ENCODE results near the gene C12orf75.
"Not testable (repeated sequence)": the region's sequence is repeated elsewhere in the genome, so short reads cannot be mapped to it uniquely, and the experiment has no call there.

The C12orf75 gene

DNA sequence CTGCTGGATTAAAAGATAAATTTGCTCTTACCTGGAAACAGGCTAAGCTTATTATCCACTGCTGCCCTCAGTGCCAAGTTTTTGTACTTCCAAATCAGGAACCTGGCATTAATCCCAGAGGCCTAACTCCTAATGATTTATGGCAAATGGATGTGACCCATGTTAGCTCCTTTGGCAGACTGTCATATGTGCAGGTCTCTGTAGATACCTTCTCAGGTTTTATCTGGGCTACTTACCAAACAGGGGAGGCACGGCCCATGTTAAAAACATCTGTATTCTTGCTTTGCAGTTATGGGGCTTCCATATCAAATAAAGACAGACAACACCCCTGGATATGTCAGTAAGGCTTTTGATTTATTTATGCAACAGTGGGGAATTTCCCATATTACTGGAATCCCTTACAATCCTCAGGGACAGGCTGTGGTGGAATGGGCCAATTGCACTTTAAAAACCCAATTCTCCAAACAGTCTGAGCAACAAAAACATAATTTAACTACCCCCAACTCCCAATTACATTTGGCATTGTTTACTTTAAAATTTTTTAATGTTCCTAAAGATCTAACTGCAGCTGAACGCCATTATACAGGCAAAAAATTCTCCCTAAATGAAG lies 19.9 kb upstream of the C12orf75 start:
- not testable (repeated sequence) for DNase-seq (ENCODE audit: low read depth in 2 of 2)

DNA sequence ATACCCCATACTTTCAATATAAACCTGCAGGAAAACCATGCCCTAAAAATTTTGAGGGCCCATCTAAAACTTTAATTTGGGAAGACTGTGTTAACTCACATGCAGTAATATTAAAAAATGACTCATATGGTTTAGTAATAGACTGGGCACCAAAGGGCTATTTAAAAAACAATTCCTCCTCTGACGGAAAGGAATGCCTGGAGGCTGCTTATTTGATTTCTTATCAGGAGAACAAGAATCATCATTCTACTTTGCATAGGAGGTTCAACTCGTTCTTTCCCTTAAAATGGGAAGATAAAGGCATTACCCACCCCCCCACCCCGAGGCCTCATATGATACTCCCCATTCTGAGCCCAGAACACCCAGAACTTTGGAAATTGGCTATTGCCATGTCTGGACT lies 18.6 kb upstream of the C12orf75 start:
- not testable (repeated sequence) for DNase-seq (ENCODE audit: low read depth in 2 of 2)

DNA sequence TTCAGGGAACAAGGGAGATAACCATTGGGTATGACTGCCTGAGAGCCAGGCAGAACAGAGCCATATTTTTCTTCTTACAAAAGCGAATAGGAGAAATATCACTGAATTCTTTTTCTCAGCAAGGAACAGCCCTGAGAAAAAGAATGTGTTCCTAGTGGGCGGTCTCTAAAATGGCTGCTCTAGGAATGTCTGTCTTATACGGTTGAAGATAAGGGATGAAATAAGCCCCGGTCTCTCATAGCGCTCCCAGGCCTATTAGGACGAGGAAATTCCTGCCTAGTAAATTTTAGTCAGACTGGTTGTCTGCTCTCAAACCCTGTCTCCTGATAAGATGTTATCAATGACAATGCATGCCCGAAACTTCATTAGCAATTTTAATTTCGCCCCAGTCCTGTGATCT lies 16.7 kb upstream of the C12orf75 start:
- DNase-seq (ENCODE audit: low read depth in 2 of 2) = not testable (repeated sequence)

DNA sequence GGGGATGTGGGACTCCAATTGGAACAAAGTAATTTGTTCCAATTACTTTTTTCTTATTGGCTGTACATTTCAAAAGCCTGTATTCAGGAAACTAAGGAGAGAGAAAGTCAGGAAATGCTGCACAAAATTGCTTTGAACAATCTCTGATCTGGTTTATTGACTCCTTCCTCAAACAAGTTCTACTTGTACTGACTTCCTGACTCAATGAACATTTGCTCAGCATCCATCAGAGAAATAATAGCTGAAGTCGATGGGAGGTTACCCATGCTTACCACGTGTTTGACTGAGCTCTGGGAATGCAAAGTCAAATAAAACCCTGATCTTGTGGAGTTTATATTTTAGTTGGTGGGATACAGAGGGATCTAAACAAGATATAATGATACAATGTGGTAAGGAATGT lies 15.4 kb upstream of the C12orf75 start:
- no peak for DNase-seq (ENCODE audit: low read depth in 2 of 2)

DNA sequence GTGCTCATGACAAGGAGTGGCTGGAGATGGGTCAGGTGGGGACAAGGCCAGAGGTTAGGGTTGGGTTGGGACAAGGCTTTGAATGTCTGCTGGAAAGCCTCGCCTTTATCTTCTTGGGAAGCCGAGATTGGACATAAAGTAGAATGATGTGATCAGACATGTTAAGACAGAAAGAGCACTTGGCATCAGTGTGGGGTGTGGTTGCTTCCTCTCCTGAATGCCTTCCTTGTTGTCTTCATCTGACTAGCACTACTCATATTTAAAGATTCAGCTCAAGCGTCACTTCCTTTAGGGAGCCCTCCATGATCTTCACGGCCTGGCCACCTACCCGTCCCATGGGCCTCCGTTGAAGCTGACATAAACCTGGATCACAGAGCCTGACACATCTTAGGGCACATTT lies 14.8 kb upstream of the C12orf75 start:
- no peak for DNase-seq (ENCODE audit: low read depth in 2 of 2)

DNA sequence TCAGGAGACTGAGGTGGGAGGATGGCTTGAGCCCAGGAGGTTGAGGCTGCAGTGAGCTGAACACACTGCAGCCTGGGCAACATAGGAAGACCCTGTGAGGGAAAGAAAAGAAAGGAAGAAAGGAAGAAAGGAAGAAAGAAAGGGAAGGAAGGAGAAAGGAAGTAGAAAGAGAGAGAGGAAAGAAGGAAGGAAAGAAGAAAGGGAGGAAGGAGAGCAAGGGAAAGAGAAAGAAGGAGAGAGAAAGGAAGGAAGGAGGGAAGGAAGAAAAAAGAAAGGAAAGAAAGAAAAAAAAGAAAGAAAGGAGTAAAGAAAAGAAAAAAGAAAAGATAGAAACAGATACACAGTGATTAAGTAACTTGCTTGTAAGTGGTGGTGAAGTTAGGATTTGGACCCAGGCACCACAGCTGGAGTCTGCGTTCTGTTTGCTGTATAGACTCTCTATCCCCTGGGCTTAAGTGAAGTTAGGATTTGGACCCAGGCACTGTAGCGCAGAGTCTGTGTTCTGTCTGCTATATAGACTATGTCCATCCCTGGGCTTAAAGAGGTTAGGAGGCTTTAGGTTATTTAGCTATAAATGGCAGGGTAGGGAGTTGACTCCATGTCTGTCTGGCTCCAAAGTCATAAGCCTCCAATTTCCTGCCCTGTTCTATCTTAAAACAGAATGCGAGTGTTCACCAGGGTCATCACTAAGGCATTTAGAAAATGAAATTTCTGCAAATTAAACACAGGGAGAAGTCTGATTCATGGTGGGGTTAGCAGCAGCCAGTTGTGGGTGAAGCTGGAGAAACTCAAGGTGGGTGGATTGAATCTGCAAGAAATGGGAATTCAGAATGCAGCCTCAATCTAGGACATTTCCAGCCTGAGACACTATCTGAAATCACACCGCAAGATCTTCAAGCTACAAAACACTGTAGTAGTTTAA lies 13.3 kb upstream of the C12orf75 start:
- DNase-seq (ENCODE audit: low read depth in 2 of 2) = no peak

DNA sequence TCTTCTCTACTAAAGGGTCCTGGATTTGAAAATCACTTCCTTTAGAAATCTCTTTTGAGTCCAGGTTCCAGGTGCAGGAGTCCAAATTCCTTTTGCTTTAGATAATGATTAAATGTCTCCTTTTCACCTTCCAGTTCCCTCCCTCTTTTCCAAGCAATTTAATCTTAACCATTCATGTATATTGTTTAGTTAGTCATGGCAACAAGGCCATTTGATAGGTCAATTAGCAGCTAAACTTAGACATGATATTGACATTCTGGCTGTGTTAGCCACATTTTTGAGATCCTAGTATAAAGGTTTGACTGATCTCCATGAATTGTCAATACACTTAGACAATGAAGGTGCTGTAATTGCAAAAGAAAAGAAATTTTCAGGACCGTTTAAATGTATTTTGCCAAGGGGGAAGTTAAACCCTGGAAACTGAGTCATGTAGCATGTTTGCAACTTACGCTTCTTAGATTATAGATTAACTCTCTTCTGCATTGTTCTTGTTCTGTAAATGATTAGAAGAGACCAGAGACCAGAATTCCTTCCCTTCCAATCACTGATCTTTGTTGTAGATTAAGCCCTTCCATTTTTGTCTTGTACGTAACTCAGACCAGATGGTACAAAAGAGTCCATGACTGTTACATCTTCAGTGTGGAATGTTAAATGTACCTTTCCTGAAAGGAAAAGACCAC lies 12.4 kb upstream of the C12orf75 start:
- no peak for DNase-seq (ENCODE audit: low read depth in 2 of 2)

DNA sequence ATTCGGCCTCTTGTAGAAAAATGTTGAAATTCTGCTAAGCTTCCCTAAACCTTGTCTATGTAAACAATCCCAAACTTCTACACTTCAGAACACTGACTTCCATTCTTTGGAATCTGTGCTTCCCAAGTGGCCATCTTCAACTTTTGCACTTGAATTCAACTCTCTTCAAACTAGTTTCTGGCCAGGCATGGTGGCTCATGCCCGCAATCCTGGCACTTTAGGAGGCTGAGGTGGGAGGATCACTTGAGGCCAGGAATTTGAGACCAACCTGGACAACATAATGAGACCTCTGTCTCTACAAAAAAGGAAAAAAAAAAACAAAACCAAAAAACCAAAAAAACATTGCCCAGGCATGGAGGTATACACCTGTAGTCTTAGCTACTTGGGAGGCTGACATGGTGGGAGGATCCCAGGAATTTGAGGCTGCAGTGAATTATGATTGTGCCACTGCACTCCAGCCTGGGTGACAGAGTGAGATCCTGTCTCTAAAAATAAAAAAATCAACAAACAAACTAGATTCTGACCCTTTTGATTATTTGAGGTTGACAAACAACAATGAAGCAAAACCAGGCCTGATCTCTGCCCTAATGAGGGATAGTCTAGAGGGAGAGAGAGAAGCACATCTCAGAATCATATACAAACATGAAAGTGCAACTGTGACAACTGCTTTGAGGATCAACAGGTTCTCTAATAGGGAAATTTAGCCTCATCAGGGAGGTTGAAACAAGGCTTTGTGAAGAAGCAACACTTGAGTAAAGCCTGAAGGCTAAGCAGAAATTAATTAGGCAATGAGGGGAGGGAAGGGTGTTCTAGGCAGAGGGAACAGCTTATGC lies 11.6 kb upstream of the C12orf75 start:
- DNase-seq (ENCODE audit: low read depth in 2 of 2) = no peak

DNA sequence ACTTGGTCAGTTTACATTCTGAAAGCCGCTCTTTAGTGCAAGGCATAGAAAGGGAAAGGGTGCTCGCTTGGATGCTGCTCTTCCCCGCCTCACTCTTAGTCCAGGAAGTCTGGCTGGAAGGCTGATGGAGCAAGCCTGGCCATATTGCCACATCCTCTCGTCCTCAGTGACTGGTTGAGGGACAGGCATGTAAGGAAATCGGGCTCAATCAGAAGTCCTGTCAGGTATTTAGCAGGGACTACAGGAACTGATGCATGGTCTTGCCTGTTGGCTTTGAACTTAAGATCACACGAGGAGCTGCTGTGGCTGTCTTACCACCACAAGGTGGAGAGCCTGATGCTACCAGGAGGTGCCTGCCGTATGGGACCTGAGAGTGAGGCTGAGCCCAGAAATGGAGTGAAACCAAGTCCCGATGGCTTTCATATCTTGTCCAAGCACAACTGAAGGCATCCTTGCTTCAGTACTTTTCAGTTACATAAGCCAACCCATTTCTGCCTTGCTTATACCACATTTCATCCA lies 10.7 kb upstream of the C12orf75 start:
- DNase-seq (ENCODE audit: low read depth in 2 of 2) = no peak

DNA sequence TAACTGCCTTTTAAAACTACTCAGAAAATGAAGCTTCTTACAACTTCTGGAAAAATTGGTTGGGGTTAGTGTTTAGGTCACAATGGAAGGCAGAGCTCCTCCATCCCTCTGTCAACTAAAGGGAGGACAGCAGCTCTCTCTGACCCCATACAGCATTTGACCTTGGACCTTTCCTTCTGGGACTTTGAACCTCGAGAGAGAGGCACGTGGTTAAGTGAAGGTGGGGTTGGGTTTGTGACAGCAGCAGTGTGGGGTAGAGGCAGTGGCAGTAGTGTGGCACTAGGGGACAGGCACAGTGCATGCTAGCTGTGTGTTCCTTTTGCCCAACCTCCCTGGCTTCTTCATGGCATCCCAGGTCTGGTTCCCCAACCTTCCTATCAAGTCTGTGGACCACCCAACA lies 9.4 kb upstream of the C12orf75 start:
- no peak for DNase-seq (ENCODE audit: low read depth in 2 of 2)

DNA sequence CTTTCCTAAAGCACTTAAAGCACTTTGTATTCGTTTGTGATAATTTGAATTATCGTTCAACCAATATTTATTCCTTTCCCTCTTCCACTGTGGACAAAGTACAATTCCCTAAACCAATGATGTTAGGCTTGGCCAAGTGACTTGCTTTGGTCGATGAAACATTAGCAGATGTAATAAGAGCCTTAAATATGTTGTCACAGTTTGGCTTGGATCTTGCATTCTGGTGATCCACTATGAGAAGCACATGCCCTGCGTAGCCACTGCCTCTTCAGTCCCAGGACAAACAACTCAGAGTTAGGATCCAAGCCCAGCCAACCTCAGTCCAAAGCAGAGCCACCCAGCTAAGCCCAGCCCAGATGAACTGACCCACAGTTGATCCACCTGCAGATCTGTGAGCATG lies 8.4 kb upstream of the C12orf75 start:
- no peak for DNase-seq (ENCODE audit: low read depth in 2 of 2)

DNA sequence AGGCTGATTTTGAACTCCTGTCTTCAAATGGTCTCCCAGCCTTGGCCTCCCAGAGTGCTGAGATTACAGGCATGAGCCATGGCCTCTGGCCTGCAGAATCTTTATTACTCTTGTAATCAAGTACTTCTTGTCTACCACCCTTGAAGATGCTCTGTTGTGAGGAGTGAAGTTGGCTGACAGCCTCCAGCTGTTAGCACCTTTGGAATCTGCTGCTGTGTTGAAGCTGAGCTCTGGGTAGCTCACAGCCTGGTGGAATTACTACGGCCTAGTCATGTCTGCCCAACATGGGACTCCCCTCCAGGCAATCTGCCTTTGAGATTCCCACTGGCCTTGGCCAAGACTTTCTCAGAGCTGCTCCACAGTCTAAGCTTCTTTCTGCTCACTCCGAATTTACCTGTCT lies 5.8 kb upstream of the C12orf75 start:
- no peak for DNase-seq (ENCODE audit: low read depth in 2 of 2)

DNA sequence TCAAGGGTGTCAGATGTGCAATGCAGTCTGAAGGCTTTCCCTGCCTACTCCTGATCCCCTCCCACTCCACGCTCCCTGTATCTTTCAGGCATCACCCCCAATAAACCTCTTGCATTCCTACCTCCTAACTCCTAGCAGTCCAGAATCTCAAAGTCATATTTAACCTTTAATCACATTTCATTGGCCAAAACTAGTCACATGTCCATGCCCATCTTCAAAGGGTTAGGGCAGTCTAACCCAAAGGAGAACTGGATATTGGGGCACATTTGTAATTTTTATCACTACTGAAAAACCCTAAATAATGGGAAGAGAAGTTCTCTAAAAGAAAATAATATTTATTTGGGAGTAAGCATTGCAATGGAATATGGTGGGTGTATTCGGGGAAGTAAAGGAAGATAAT lies 5.4 kb upstream of the C12orf75 start:
- DNase-seq (ENCODE audit: low read depth in 2 of 2) = no peak

DNA sequence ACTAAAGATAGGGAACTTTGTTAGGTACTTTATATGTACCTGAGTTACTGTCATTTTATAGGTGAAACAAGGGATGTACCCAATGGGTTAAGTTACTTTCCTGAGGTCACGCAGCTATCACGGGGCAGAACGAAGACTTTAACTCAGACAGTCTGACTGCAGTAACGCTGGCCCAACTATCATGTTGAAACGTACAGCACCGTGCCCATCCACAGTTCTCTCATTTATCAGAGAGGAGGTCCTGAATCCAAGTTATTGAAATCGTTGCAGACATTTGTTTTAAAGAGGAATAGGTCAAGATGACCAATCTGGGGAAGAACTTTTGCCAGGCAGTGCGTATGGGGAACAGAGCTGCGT lies 587 bp upstream of the C12orf75 start:
- DNase-seq (ENCODE audit: low read depth in 2 of 2) = no peak

DNA sequence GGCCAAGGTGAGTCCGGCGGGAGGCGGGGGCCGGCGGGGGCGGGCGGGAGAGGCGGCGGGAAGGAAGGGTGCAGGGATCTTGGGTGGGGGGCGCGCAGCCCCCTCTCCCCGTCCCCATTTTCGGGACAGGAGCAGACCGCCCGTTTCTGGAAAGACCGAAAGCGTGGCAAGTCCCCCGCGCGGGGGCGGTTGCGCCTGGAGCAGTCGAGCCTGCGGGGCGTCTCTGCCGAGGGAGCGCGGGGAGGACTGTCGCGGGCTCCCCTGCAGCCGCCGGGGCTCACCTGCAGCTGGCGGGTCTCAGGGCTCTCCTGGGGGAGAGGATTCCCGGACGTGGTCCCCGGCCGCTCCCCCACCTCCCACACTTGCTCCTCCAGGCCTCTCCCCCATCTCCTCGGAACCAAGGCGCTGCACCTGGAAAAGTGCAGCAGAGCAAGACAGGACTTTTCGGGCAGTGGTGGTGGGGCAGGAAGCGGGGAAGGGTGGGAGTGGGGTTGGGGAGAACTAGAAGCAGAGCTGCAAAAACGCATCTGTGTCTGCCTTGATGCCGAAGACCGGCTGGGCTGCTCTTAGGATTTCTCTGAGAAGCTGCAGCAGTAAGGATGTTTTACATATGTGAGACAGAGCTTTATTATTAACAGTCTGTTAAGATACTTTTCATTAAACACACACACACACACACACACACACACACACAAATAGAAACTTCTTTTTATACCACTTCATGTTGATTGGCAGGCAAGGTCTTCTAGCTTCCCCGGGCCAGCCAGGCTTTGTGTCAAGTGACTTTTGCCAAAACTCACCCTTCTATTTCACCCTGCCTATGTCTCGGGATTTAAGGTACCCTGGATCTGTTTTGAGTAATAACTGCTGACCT lies 677 bp downstream of the C12orf75 start:
- DNase-seq (ENCODE audit: low read depth in 2 of 2) = peak in 1 of 2 donors; percentile 17

DNA sequence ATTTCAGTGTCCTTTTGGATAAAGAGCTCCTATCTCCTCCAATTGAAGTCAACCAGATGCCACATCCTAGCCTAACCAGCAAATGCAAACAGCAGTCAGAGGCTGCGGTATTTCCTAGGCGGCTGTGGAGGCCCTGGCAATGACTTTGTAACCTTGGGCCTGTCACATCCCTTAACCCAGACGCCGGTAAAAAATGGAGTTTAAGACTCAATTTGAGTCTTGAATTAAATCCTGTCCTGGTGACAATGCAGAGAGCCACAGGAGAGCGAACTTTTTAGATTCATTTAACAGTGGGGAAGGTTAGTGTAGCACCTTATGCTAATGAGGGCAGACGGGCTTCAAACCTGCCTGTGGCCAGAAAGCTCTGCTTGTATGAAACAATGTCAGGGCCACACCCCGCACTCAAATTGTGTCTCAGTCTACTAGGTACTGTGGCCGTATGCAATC lies 1.3 kb downstream of the C12orf75 start:
- no peak for DNase-seq (ENCODE audit: low read depth in 2 of 2)

DNA sequence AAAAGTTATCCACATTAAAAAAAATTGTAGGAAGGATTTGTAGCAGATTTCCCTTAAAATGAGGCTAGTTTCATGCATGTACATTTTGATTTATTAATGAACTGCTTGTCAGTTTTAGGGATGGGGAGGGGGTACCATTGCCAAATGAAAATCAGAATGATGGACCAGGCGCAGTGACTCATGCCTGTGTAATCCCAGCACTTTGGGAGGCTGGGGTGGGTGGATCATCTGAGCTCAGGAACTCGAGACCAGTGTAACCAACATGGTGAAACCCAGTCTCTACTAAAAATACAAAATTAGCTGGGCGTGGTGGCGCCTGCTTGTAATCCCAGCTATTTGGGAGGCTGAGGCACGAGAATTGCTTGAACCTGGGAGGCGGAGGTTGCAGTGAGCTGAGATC lies 1.8 kb downstream of the C12orf75 start:
- not testable (repeated sequence) for DNase-seq (ENCODE audit: low read depth in 2 of 2)

DNA sequence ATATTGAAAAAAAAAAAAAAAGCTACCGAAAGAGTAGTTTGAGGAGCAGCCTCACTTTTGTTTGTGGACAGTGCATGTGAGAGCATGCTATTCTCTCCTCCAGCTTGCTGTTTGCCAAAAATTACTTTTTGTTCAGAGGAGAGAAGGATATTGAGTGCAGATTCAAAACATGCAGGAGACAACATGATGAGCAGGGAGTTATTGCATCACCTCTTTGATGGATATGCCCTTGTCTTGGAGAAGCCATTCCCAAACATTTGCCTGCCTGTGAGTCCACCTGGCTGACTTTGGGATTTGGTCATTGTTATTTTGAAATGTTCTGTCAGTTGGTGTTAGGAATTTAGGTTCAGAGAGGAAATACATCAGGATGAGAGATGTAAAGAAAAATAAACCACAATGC lies 2.4 kb downstream of the C12orf75 start:
- DNase-seq (ENCODE audit: low read depth in 2 of 2) = no peak

DNA sequence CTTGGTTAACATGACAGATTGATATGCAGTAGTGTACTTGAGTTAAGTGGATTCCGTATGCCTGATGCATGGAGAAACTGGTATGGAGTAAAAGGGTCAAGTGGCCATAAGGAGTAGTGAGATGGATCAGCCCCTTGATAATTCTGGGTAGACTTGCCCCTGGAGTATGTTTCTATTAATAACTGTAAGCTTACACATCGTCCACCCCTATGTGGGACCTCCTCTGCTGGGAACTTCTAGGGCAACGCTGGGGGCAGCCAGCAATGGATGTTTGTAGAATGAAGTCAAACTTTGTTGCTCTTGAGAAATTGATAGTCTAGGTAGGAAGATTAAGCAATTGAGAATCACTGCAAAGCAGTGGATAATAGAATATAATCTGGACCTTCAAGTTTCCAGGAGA lies 3.5 kb downstream of the C12orf75 start:
- DNase-seq (ENCODE audit: low read depth in 2 of 2) = no peak

DNA sequence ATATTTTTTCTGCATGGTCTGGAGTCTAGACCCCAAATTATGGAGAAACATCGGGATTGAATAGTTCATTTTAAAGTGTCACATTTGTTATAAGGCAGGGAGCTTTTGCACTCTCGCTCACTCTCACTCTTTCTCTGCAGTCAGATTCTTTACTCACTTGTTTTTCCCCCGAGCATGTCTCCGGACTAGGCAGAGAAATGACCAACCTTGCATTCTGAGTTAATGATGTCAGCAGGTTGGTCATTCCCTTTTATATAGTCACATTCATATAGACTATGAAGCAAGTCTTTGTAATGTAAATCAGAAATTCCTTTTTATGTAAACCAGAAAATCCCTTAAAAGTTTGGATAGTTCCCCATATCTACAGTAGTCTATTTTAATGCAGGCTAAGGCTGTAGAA lies 4.1 kb downstream of the C12orf75 start:
- DNase-seq (ENCODE audit: low read depth in 2 of 2) = no peak

DNA sequence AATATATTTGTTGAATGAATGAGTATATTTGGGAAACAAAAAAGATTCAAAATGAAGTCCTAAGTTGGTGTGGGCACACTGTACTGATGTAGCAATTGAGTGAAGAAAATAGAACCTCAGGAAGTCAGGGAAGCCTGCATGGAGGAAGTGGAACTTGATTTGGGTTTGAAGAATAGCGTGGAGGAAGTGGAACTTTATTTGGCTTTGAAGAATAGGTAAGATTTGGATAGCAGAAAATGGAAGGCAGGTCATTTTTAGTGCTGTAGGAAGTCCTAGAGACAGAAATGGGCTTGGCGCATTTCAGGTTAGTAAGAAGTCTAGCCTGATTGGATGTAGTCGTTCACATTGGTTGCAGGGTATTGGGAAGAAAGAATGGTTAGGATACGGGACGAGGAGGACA lies 5.4 kb downstream of the C12orf75 start:
- DNase-seq (ENCODE audit: low read depth in 2 of 2) = no peak
